Adipocyte (in vitro differentiated cells): ENCODE results near the gene KLHL34.
A peak's percentile ranks its signal among the peaks of the same experiment; 100 is the strongest.

ENCODE experiments used
- DNase-seq: peaks from one replicate; pipeline ENCODE4 v3.0.0-alpha.2; 2015; ENCODE audit warnings: low read depth
- H3K27me3 ChIP-seq: replicated peaks from 2 replicates; pipeline ENCODE4 v1.7.0; 2013; ENCODE audit warnings: mild to moderate bottlenecking, low read length, moderate library complexity; ENCODE audit not compliant: control insufficient read depth, insufficient read depth
- H3K36me3 ChIP-seq: 2 replicates; pipeline ENCODE4 v1.7.0; 2013; ENCODE audit warnings: low read length, mild to moderate bottlenecking, moderate library complexity; ENCODE audit not compliant: control insufficient read depth, insufficient read depth, severe bottlenecking
- H3K4me1 ChIP-seq: 2 replicates; pipeline ENCODE4 v1.7.0; 2013; ENCODE audit warnings: mild to moderate bottlenecking, low read length, moderate library complexity; ENCODE audit not compliant: control insufficient read depth, insufficient read depth
- H3K4me3 ChIP-seq: 2 replicates; pipeline ENCODE4 v1.7.0; 2013; ENCODE audit warnings: mild to moderate bottlenecking, low read length, moderate library complexity
- H3K9ac ChIP-seq: 2 replicates; pipeline ENCODE4 v1.7.0; 2013; ENCODE audit warnings: mild to moderate bottlenecking, low read length, moderate library complexity
- H3K9me3 ChIP-seq: 2 replicates; pipeline ENCODE4 v1.7.0; 2013; ENCODE audit warnings: mild to moderate bottlenecking, low read length, moderate library complexity; ENCODE audit not compliant: control insufficient read depth

KLHL34 gene

DNA sequence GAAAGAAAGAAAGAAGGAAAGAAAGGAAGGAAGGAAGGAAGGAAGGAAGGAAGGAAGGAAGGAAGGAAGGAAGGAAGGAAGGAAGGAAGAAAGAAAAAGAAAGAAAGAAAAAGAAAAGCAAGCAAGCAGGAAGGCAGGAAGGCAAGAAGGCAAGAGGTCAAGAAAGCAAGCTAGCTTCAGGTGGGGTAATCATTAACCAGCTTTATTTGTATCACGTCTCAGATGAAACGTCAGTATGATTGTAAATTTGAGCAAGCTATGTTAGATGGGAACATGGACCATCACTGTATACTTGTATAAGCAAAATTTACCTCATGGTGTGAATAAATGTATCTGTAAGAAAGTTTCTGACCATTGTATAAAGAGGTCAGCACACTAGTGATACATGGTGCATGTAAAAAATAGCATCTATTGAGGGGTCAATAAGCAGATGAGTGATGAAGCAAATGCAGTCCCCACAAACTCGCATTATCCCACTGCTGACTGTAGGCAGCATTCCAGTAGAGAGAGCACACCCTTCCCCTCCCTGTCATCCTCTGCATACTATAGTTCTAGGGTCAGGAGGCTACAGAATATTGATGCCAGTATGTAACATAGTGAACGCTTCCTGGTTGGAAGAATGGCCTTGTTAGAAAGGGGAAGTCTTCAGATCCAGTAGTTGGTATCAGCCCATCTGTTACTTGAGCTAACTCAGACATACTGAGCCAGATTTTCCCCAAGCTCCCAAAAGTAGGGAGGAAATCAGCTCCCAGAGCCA, 16.5 kb upstream of the KLHL34 start:
- no peaks in the 10 kb centered on the region for H3K4me1 ChIP-seq

DNA sequence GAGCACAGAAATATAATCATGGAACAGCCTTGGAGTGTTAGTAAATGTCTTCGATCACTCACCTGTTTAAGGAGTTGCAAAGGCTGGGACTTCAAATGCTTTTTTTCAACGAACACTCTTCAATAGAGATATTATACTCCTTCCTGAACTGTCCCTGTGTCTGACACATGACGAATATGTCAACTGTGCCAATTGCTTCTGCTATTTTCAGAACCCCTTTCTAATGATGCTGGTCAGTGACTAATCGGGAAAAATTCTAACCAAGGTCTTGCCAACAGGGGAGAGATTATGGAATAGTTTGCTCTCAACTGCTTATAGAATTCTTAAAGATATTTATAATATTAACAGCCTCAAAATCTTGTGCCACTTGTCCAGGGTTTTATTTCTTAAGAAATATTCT, 8.5 kb upstream of the KLHL34 start:
- H3K27me3 ChIP-seq, result peaks cover 17% of the 10 kb centered on the region
- no peak overlapping the region for H3K9ac ChIP-seq
- H3K9me3 ChIP-seq, result no peaks in the 10 kb centered on the region
- no peak for DNase-seq
- no peaks in the 10 kb centered on the region for H3K4me1 ChIP-seq
- H3K36me3 ChIP-seq, result no peaks in the 10 kb centered on the region
- H3K4me3 ChIP-seq, result no peak overlapping the region

More for the DNA sequence above, 16.5 kb upstream of the KLHL34 start:
- DNase-seq, result no peak
- Histone ChIP-seq H3K27me3 (peaks cover 4% of the 10 kb centered on the region), H3K36me3 (no peaks in the 10 kb centered on the region), H3K9ac (no peak overlapping the region), H3K9me3 (no peaks in the 10 kb centered on the region), H3K4me3 (no peak overlapping the region)

DNA sequence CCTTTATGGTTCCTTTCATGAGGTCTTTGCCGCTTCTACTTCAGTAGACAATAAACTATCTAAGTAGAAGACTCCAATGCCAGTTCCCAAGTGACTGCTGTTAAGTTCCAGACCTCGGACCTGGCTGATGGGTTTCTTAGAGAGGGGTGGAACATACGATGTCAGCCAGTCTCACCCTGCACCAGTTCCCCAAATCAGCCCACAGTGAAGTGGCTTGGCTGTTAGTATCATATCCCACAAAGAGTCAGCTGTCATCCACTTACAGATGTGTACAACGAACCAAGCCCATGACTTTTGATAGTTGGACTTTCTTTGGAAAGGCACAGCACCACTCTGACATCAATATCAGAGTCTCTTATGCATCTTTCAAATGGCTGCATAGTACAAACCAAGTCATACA, 8.1 kb upstream of the KLHL34 start:
- no peaks in the 10 kb centered on the region for H3K36me3 ChIP-seq

GRCh38 chrX:21662761-21663160, 4.6 kb upstream of the KLHL34 start:
- H3K9me3 ChIP-seq, result no peaks in the 10 kb centered on the region
- no peak overlapping the region for H3K9ac ChIP-seq
- H3K4me3 ChIP-seq, result no peak overlapping the region
- peaks cover 17% of the 10 kb centered on the region for H3K27me3 ChIP-seq
- H3K36me3 ChIP-seq, result no peaks in the 10 kb centered on the region
- no peaks in the 10 kb centered on the region for H3K4me1 ChIP-seq
- DNase-seq, result no peak

More for the DNA sequence above, 8.1 kb upstream of the KLHL34 start:
- H3K9ac ChIP-seq, result no peak overlapping the region
- peaks cover 17% of the 10 kb centered on the region for H3K27me3 ChIP-seq
- DNase-seq, result no peak
- no peaks in the 10 kb centered on the region for H3K9me3 ChIP-seq
- H3K4me1 ChIP-seq, result no peaks in the 10 kb centered on the region
- H3K4me3 ChIP-seq, result no peak overlapping the region

DNA sequence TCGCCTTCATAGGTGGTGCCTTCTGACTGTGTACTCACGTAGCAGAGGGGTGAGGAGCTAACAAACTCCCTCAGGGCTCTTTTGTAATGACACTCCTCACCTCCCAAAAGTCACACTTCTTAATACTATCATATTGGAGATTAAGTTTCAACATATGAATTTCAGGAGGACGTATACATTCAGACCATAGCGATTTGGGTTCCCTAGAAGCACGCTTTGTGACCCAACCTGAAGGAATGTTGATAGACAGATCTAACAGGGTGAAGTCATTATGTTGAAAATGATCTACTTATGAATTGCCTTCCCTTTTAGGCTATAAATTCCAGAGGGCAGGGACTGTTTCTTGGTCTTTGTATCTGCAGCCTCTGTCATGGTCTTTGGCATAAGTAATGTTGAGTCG, 3.2 kb upstream of the KLHL34 start:
- peaks cover 13% of the 10 kb centered on the region for H3K27me3 ChIP-seq
- no peaks in the 10 kb centered on the region for H3K36me3 ChIP-seq
- no peak overlapping the region for H3K4me3 ChIP-seq
- H3K9ac ChIP-seq, result no peak overlapping the region
- DNase-seq, result no peak
- no peaks in the 10 kb centered on the region for H3K9me3 ChIP-seq
- no peaks in the 10 kb centered on the region for H3K4me1 ChIP-seq

DNA sequence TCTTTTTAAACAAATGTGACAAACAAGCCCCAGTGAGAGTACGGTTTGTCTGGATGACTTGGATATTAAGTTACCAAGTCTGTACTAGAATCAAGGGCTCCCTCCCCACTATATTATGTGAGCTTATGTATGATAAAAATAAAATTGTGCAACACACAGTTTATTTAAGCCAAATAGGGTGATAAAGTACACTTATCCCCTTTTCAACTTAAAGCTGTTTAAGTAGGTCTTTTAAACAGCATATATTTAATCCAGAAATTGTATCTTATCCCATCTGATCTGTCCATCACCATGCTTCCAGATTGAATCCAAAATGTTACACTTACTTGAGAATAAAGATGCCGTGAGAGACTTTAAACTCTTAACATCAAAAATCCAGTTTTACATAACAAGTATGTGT, 2.0 kb upstream of the KLHL34 start:
- no peaks in the 10 kb centered on the region for H3K4me1 ChIP-seq

GRCh38 chrX:21659320-21659719, 1.2 kb upstream of the KLHL34 start:
- no peak overlapping the region for H3K9ac ChIP-seq

More for the DNA sequence above, 2.0 kb upstream of the KLHL34 start:
- DNase-seq, result no peak
- H3K27me3 ChIP-seq, result peaks cover 13% of the 10 kb centered on the region
- H3K9ac ChIP-seq, result no peak overlapping the region
- no peaks in the 10 kb centered on the region for H3K9me3 ChIP-seq
- no peak overlapping the region for H3K4me3 ChIP-seq
- H3K36me3 ChIP-seq, result no peaks in the 10 kb centered on the region

GRCh38 chrX:21658746-21659145, 616 bp upstream of the KLHL34 start:
- Histone ChIP-seq H3K9me3 (no peaks in the 10 kb centered on the region), H3K4me1 (no peaks in the 10 kb centered on the region), H3K27me3 (no peaks in the 10 kb centered on the region), H3K4me3 (peak overlapping the region; percentile 58), H3K9ac (no peak overlapping the region), H3K36me3 (no peaks in the 10 kb centered on the region)
- no peak for DNase-seq

More at GRCh38 chrX:21659320-21659719, 1.2 kb upstream of the KLHL34 start:
- no peaks in the 10 kb centered on the region for H3K36me3 ChIP-seq
- H3K4me1 ChIP-seq, result no peaks in the 10 kb centered on the region
- H3K27me3 ChIP-seq, result peaks cover 5% of the 10 kb centered on the region
- no peaks in the 10 kb centered on the region for H3K9me3 ChIP-seq
- no peak for DNase-seq
- no peak overlapping the region for H3K4me3 ChIP-seq

DNA sequence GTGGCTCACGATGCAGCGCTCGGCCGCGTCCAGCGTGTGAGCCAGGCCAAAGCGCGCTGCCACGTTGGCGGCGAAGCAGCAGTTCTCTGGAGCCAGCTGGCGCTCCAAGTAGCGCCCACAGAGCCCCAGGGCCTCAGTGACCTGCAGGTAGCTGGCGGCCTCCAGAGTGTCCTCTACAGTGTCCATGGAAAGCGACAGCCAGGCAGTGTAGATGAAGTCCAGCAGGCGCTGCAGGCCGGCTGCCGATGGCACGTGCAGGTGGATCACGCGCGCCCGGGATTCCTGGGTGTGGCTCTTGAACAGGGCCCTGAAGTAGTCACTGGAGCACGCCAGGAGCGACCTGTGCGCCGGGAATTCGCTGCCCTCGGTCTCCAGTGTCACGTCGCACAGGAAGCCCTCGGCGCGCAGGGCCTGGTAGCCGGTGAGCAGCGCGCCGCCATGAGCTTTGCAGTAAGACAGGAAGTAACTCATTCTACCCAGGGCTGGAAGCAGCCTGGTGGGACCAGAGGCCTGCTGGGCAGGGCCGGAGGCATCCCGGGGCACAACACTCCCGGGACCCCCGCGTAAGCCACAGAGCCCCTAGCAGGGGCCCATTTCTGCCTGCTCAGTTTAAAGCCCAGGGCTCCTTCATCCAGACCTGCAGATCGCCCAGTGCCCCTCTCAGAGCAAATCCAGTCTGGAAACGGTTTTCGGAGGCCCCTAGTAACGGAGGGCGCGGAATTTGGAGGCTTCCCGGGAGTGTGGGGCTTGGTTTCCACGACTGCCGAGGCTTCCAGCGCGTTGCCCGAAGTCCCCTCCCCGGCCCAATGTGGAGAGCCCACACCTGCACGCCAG, 595 bp downstream of the KLHL34 start:
- Histone ChIP-seq H3K9ac (no peak overlapping the region), H3K27me3 (no peaks in the 10 kb centered on the region), H3K4me3 (peak overlapping the region; percentile 58), H3K4me1 (no peaks in the 10 kb centered on the region), H3K36me3 (no peaks in the 10 kb centered on the region), H3K9me3 (no peaks in the 10 kb centered on the region)
- DNase-seq, result no peak

DNA sequence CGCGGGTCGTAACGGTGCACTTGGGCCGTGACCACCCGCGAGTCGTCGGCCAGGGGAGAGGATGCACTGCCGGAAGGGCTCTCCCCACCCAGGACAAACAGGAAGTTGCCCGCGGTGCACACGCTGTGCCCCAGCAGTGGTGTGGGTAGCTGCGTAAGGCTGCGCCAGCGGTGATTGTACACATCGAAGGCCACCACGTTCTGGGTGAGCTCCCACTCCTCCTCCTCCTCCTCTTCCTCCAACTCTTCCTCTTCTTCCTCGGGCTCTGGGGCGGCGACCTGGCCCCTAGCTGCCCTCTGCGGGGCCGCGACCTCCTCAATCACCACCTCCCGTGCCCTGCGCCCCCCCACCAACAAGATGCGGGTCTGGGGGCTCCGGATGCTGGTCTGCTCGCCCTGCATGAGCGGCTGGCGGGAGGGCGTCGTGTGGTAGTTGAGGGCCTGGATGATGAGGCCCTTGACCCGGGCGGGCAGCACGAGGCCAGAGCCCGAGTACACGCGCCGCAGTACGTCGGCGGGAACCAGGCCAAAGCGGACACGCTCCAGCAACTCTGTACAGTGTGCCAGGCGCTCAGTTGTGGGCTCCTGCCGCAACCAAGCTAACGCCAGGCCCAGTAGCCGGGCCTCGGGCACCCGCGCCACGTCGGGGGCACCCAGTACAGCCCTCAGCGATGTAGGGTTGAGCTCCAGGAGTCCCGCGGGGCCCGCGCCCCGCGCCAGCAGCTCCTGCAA, 1.4 kb downstream of the KLHL34 start:
- no peaks in the 10 kb centered on the region for H3K4me1 ChIP-seq
- no peaks in the 10 kb centered on the region for H3K36me3 ChIP-seq
- no peak overlapping the region for H3K4me3 ChIP-seq
- no peaks in the 10 kb centered on the region for H3K27me3 ChIP-seq
- H3K9ac ChIP-seq, result no peak overlapping the region
- no peak for DNase-seq
- H3K9me3 ChIP-seq, result no peaks in the 10 kb centered on the region
